T-helper 22 cell (primary cell): ENCODE data around the gene PPP1R11.
"Not testable (repeated sequence)": the region's sequence is repeated elsewhere in the genome, so short reads cannot be mapped to it uniquely, and the experiment has no call there.

ENCODE experiments used
- DNase-seq: peaks from one replicate; pipeline ENCODE4 v3.0.0-alpha.2; 2020; ENCODE audit warnings: low read depth

PPP1R11 gene

GRCh38 chr6:30066577-30067459 is at the start of gene PPP1R11:
Gene PPP1R11 (plus strand): TSS chr6:30067198. CDS start chr6:30067411, 213 bp downstream.
- DNase-seq, result peak; percentile 99

DNA sequence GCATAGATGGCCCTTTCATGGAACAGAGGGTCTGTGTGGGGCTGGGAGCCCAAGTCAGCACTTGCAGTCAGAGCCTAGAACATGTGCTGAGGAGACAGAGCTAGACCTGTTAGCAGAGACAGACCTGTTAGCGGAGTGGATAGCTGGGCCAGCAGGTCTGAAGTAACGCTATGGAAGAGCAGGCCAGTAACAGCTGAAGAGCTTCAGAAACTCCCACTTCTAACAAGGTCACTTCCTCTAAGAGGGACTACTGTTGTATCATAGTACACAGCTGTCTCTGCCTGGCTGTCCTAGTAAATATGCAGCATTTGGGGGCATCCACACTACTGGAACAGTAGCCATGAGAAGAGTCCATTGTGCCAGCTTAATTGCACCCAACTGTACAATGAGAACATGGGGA is 47.2 kb upstream of the PPP1R11 start:
- DNase-seq, result no peak

GRCh38 chr6:30020626-30021025 is 46.4 kb upstream of the PPP1R11 start:
- DNase-seq, result no peak

DNA sequence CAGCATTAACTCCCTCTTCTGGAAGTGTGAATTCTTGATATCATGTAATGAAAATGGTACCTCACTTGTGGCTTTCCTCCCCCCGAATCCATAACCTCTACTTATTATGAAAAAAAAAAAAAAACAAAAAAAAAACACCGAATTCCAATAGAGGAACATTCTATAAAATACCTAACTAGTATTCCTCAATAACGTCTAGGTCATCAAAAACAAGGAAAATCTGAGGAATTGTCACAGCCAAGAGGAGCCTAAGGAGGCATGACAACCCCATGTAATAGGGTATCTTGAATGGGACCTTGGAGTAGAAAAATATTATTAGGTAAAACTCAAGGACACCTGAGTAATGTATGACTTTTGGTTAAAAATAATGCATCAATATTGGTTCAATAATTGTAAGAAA is 44.8 kb upstream of the PPP1R11 start:
- no peak for DNase-seq

- not testable (repeated sequence) for DNase-seq
Measured at GRCh38 chr6:30022712-30023111, 44.3 kb upstream of the PPP1R11 start.

DNA sequence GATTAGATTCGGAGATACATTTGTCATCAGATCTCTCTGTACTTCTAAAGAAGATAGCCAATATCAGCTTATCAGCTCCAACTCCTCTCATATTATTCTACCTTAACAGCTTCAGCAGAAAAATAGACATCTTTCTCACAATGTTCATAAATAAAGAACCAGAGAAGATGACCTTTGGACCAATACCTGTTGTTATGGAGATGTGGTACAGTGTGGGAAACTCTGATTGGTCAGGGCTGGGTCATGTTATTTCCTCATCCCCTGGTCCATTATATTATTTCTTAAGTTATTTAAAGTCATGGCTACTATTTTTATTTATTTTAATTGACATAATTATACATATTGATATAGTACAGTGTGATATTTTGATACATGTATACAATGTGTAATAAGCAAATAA is 41.8 kb upstream of the PPP1R11 start:
- DNase-seq, result no peak

DNA sequence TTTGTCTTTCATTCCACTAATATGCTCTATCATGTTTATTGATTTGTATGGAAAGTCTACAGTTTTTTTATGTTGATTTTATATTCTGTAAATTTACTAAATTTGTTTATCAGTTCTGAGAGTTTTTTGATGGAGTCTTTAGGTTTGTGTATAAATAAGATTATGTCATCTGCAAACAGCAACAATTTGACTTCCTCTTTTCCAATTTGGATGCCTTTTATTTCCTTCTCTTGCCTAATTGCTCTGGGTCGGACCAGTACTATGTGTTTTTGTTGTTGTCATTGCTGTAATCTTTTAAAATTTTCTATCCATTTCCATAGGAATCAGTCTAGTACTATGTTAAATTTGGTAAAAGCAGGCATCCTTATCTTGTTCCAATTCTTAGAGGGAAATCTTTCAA is 37.4 kb upstream of the PPP1R11 start:
- DNase-seq, result no peak

DNA sequence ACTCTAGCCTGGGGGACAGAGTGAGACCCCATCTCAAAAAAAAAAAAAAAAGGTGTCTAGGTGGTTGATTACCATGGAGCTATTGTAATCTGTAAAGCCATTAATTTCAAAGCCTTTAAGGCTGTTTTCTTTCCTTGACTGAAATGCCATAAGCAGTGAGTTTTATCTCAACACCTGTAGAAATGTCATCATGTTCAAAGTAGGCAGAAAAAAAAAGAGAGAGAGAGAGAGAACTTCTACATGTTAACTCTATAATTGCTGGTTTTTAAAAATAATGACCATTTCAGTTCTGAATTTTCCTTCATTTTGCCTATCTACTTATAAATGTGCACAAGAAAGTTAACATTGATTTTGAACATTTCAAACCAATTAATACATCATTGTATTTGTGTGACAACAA is 35.6 kb upstream of the PPP1R11 start:
- no peak for DNase-seq

- not testable (repeated sequence) for DNase-seq
Measured at GRCh38 chr6:30033440-30033839, 33.6 kb upstream of the PPP1R11 start.

- DNase-seq, result no peak
Measured at GRCh38 chr6:30035784-30036183, 31.2 kb upstream of the PPP1R11 start.

GRCh38 chr6:30037182-30037788 is 29.7 kb upstream of the PPP1R11 start:
- DNase-seq, result no peak

DNA sequence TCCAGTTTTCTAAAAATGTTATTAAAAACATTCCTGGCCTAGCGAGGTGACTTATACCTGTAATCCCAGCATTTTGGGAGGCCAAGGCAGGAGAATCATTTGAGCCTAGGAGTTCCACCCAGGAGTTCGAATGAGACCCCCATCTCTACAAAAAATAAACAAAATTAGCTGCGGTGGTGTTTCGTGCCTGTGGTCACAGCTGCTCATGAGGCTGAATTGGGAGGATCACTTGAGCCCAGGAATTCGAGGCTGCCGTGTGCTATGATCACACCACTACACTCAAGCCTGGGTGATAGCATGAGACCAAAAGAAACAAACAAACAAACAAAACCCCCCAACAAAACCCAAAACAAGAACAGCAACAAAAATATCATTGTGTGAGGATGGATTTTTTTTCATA is 25.8 kb upstream of the PPP1R11 start:
- DNase-seq, result no peak

DNA sequence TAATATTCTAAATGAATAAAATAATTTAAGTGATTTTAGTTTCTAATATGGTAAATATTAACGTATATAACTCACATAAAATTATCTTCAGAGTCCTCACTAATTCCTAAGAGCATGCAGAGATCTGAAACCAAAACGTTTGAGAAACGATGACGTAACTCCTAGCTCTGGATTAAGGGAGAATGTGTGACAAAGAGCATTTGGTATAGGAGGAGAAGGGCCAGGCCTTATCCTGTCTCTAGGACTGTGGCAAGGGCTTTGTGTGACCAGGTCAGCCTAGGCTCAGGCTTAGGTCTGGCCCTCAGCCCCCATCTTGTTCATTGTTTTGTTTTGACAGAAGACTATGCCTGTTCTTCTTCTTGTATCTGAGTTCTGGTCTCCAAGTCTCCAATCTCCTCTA is 25.2 kb upstream of the PPP1R11 start:
- no peak for DNase-seq

- no peak for DNase-seq
Measured at GRCh38 chr6:30042476-30042875, 24.5 kb upstream of the PPP1R11 start.

DNA sequence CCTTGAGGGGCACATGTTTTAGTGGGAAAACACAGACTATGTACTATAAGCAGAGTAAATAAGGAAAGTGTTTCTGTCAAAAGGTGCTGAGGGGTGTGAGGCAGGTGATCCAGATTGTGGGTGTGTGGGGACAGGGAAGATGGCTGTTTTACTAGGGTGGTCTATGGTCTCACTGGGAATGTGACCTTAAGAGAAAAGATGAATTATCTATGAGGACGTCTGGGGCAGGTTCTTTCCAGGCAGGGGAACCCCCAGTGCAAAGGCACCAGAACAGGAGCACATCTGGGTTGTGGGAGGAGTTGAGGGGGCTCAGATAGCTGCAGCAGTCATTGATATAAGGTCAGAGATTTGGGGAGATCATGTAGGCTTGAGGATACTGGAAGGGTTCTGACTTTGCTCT is 24.1 kb upstream of the PPP1R11 start:
- DNase-seq, result no peak

DNA sequence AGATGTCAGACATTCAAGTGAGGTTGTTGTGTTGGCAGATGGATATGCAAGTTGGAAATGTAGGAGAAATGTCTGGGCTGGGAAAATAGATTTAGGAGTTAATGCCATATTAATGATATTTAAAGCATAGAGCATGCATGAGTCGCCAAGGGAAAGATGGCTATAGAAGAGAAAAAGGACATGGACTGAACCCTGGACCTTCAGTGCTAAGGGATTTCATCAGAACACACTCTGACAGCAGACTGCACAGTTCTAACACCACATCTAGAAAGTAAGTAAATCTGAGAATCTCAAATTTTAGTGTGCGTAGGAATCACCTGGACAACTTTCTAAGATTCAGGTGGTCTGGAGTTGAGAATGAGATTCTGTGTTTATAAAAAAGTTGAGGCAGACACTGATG is 23.3 kb upstream of the PPP1R11 start:
- DNase-seq, result no peak

DNA sequence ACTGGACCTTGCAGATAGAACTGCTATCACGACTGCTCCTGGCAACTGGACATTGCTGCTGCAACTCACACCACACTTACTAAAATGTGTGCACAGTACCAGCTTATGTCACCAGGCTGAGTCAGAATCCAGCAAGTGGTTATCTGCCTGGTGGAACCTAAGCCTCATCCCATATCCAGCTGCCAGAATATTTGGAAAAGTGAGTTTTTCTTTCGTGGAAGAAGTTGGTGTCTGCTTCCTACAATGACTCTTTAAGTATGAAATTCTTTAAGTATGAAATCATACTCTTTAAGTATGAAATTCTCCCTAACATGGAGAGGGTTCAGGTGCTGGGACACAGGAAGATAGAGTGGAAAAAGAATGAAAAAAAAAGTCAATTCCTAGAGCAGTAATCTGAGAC is 22.4 kb upstream of the PPP1R11 start:
- no peak for DNase-seq

DNA sequence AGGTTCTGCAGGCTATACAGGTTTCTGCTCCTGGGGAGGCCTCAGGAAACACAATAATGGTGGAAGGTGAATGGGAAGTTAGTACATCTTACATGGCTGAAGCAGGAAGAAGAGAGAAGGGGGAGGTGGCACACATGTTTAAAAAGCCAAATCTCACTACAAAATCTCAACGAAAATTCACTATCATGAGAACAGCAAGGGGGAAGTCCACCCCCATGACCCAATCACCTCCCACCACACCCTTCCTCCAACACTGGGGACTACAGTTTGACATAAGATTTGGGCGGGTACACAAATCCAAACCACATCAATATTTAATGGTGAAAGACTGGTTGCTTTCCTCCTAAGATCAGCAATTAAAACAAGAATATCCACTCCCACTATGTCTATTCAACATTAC is 19.8 kb upstream of the PPP1R11 start:
- no peak for DNase-seq

- DNase-seq, result no peak
Measured at GRCh38 chr6:30053682-30054081, 13.3 kb upstream of the PPP1R11 start.

DNA sequence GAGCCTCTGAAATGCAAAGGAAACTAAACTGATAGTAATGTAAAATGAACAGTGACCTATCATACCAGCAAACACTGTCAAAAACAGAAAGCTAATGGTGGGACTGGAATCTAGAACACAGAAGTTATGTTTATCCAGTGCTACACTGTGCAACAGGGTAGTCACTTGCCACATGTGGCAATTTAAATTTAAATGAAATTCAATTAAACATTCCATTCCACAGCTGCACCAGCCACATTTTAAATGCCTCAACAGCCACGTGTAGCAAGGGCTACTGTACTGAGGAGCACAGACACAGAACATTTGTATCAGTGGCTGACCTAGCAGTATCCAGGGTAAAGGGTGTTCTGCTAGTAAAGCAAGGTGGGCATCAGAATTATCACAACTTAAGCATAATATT is 11.5 kb upstream of the PPP1R11 start:
- DNase-seq, result no peak

DNA sequence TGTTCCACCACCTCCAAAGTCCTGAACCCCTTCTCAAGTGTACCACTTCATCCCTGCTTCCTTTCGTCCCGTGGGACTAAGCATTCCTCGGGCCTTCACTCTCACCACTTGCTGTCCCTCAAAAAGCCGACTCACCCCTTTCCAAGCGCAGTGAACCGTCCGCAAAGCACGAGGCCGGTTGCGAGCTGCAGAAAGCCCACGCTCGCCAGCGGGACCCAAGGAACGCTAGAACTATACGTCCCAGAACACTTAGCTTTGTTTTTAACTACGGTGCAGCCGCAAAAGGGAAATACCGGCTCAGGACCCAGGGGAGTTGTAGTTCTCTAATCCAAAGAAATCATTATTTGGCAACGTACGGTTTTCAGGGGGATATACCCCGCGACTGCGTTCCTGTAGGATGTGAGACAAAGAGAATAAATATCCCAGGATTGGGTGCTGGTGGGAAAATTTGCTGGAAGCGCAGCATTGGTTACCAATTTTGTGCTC is 6.3 kb upstream of the PPP1R11 start:
- no peak for DNase-seq

DNA sequence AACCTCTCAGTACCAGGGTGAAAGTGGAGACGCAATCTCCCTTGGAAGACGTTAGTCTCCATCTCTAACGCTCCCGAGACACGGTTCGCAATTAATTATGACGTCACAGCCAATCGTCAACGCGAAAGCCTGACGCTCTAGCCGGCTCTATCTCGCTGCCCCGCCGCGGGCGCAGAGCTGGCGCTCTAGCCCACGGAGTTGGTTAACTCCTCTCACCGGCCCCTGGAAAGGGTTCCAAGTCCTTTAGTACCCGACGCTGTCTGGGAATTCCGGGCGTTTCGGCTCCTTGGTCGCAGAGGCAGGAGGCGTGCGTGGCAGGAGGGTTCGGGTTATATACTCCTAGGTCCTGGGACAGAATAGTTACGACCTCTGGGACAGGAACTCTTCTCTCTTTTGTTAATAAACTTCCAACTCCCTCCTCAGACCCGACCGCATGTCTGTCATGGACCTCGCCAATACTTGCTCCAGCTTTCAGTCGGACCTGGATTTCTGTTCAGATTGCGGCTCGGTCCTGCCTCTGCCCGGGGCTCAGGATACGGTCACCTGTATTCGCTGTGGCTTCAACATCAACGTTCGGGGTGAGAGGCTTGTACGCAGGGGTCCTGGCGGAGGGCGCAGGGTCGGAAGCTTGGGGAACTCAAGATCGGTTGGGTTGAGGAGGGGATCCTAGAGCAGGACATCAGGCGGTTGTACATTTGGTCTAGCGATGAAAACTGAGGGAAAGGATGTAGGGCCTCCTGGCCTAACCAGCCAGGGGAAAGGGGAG is 5.7 kb upstream of the PPP1R11 start, which contains the start of gene POLR1H:
TSS of gene POLR1H (plus strand) at position 174 of the 766 bp plus-strand sequence. CDS start at position 434, 260 bp downstream.
- DNase-seq, result peak; percentile 77
